ENCODE measurements around the gene EPS8. TPM values are rescaled to one million over a fixed set of nuclear protein-coding genes. Genes with fewer than 3 reads are reported as not detected.

Gene EPS8
- total RNA-seq, 2 experiments from 2014 or later = 1.4 to 2.1 TPM

GRCh38 chr12:15787778-15788177 lies 1.4 kb downstream of the EPS8 start:
- no peaks in the 10 kb centered on the region for H3K36me3 Mint-ChIP-seq
- peaks cover 72% of the 10 kb centered on the region for H3K27me3 Mint-ChIP-seq
- no peak overlapping the region for H3K27ac Mint-ChIP-seq
- no peaks in the 10 kb centered on the region for H3K9me3 Mint-ChIP-seq (ENCODE audit: low read depth)
- peaks cover 17% of the 10 kb centered on the region for H3K4me1 Mint-ChIP-seq
- ATAC-seq = no peak
- no peak overlapping the region for H3K4me3 Mint-ChIP-seq
- CTCF ChIA-PET = interaction anchor here (0.9 to 1.9 kb wide), 3 partner anchors 9 to 197 kb away, joined by 3 to 5 read pairs (median 4); no protein-coding TSS in a partner anchor
- no peak for DNase-seq

- CTCF ChIA-PET = interaction anchor here (0.6 kb wide), 1 partner anchor 71 kb away, joined by 3 read pairs; no protein-coding TSS in a partner anchor
- DNase-seq (no peak), ATAC-seq (no peak)
- Mint-ChIP-seq H3K27ac (no peak overlapping the region), H3K27me3 (peaks cover 62% of the 10 kb centered on the region), H3K36me3 (no peaks in the 10 kb centered on the region), H3K4me1 (peaks cover 17% of the 10 kb centered on the region), H3K9me3 (ENCODE audit: low read depth) (no peaks in the 10 kb centered on the region), H3K4me3 (no peak overlapping the region)
Measured at GRCh38 chr12:15786772-15787171, 2.4 kb downstream of the EPS8 start.

DNA sequence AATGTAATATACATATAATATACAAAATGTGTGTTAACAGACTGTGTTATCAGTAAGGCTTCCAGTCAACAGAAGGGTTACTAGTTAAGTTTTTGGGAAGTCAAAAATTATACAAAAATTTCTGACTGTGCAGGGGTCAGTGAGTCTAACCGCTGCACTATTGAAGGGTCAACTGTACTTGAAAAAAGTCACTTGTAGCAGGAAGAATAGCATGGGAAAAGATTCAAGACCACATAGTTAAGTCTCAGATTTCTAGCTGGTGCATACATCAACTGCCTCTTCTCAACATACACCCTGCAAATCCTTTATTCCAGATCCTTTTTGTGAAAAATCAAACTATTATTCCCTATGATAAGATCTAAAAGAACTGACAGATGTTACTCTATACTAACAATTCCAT lies 5.9 kb downstream of the EPS8 start:
- CTCF ChIA-PET = no interaction called here
- Mint-ChIP-seq H3K9me3 (ENCODE audit: low read depth) (no peaks in the 10 kb centered on the region), H3K27ac (no peak overlapping the region), H3K4me1 (peaks cover 7% of the 10 kb centered on the region), H3K27me3 (peaks cover 52% of the 10 kb centered on the region), H3K36me3 (no peaks in the 10 kb centered on the region), H3K4me3 (no peak overlapping the region)
- DNase-seq = no peak
- no peak for ATAC-seq

- Mint-ChIP-seq H3K27me3 (peaks cover 48% of the 10 kb centered on the region), H3K36me3 (no peaks in the 10 kb centered on the region)
- CTCF ChIA-PET = interaction anchor here (2.2 kb wide), 1 partner anchor 10 kb away, joined by 5 read pairs; no protein-coding TSS in a partner anchor
Measured at GRCh38 chr12:15782667-15783066, 6.5 kb downstream of the EPS8 start.

DNA sequence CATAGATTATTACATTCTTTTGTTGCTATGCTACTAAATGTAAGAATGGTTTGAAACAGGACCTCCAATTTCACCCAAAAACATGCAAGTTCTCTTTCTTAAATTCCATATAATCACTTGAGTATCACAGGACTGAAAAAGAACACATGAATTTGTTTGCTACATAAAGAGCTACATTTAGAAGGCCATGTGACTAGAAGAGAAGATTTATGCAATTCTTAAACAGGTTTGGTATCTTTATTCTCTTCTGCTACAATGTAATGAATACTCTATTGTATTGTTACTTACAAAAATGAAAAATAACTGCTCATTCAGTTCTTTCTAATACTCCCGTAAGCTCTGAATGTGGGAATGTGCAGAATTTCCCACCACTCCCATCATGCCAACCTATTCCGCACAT lies 9.3 kb downstream of the EPS8 start:
- CTCF ChIA-PET = no interaction called here
- no peak overlapping the region for H3K27ac Mint-ChIP-seq
- ATAC-seq (no peak), DNase-seq (no peak)
- H3K27me3 Mint-ChIP-seq = peaks cover 34% of the 10 kb centered on the region
- no peaks in the 10 kb centered on the region for H3K4me1 Mint-ChIP-seq
- H3K9me3 Mint-ChIP-seq (ENCODE audit: low read depth) = no peaks in the 10 kb centered on the region
- H3K4me3 Mint-ChIP-seq = no peak overlapping the region
- H3K36me3 Mint-ChIP-seq = no peaks in the 10 kb centered on the region

More at GRCh38 chr12:15782667-15783066, 6.5 kb downstream of the EPS8 start:
- peaks cover under 1% of the 10 kb centered on the region for H3K4me1 Mint-ChIP-seq
- no peak overlapping the region for H3K4me3 Mint-ChIP-seq
- H3K9me3 Mint-ChIP-seq (ENCODE audit: low read depth) = no peaks in the 10 kb centered on the region
- ATAC-seq (no peak), DNase-seq (no peak)
- no peak overlapping the region for H3K27ac Mint-ChIP-seq

- DNase-seq = no peak
- Mint-ChIP-seq H3K9me3 (ENCODE audit: low read depth) (no peaks in the 10 kb centered on the region), H3K27ac (no peak overlapping the region), H3K4me1 (no peaks in the 10 kb centered on the region), H3K27me3 (peaks cover 25% of the 10 kb centered on the region), H3K4me3 (no peak overlapping the region), H3K36me3 (no peaks in the 10 kb centered on the region)
- no peak for ATAC-seq
- CTCF ChIA-PET = interaction anchor here (1.2 to 1.8 kb wide), 2 partner anchors 11 to 78 kb away, joined by 3 to 5 read pairs; partner anchors contain the start of gene EPS8
Measured at GRCh38 chr12:15778126-15778525, 11.1 kb downstream of the EPS8 start.

- no peak overlapping the region for H3K27ac Mint-ChIP-seq
- no peaks in the 10 kb centered on the region for H3K9me3 Mint-ChIP-seq (ENCODE audit: low read depth)
- no peak for DNase-seq
- no peaks in the 10 kb centered on the region for H3K36me3 Mint-ChIP-seq
- peaks cover 25% of the 10 kb centered on the region for H3K27me3 Mint-ChIP-seq
- no peak for ATAC-seq
- CTCF ChIA-PET = interaction anchor here (1.8 kb wide), 1 partner anchor 11 kb away, joined by 5 read pairs; the partner anchor contains the start of gene EPS8
- H3K4me1 Mint-ChIP-seq = no peaks in the 10 kb centered on the region
- no peak overlapping the region for H3K4me3 Mint-ChIP-seq
Measured at GRCh38 chr12:15777355-15778012, 11.7 kb downstream of the EPS8 start.

DNA sequence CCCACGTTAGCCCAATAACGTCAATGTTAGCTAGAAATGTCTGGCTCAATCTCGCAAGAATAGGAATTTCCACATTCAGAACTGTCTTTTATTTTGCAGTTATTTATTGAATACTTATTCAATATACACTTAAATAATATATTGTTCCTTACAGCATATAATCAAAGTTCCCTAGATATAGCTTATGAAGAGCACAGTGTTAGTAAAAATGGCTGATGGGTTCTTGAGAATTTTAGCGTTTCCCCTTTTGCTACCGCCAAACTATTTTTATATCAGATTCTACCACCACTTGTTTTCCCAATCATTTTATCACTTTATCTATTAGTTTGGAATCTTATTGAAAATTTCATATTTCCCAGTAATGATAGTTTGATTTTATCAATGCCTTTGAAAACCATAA lies 12.7 kb downstream of the EPS8 start:
- ATAC-seq = no peak
- no peaks in the 10 kb centered on the region for H3K36me3 Mint-ChIP-seq

DNA sequence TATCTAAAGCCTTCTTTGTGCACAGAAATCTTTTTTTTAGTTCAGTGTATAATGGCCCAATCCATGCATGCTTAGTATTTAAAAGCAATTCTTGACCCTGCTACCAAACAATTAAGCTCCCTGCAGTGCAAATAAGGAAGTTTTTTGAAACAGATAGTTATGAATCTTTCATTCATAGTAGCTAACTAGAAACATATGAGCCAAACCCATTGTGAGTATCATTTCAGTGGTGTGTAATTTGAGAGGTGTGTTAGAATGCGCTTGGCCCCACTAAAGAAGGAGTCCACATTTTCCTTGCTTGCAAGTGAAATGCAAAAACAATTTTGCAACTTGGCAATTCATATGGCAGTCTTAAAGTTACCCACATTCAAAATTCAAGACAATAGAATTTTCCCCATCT lies 14.4 kb downstream of the EPS8 start:
- Mint-ChIP-seq H3K4me1 (no peaks in the 10 kb centered on the region), H3K27me3 (peaks cover 21% of the 10 kb centered on the region), H3K36me3 (no peaks in the 10 kb centered on the region), H3K9me3 (ENCODE audit: low read depth) (no peaks in the 10 kb centered on the region), H3K27ac (no peak overlapping the region), H3K4me3 (no peak overlapping the region)
- CTCF ChIA-PET = no interaction called here
- no peak for DNase-seq
- ATAC-seq = no peak

More for the DNA sequence above, 12.7 kb downstream of the EPS8 start:
- no peaks in the 10 kb centered on the region for H3K4me1 Mint-ChIP-seq
- no peak for DNase-seq
- H3K4me3 Mint-ChIP-seq = no peak overlapping the region
- peaks cover 25% of the 10 kb centered on the region for H3K27me3 Mint-ChIP-seq
- H3K9me3 Mint-ChIP-seq (ENCODE audit: low read depth) = no peaks in the 10 kb centered on the region
- CTCF ChIA-PET = no interaction called here
- no peak overlapping the region for H3K27ac Mint-ChIP-seq

DNA sequence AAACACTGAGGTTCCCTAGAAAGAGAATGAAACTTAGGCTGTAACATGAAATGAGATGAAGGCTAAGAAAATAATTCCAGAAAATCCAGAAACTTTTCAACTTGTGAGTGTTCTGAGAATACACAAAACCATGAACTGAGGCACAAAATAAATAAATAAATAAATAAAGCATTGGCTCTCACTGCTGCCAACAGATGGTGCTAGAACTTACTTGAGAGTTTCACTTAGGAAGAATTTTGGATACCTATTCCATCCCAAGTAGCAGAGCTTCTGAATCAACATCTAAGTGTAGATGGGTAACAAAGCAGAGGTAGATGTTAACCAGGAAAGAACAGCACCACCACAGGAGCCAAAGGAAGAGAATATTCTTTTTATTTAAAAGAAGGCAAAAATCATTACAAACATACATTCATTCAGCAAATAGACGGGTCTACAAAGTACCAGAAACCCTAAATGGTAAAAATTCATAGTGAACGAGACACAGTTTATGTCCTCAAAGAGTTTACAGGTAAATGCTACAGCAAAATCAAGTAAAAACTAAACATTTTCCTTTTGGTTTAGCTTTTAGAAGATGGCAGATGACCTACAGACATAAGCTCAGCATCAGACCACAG lies 16.7 kb downstream of the EPS8 start:
- H3K4me3 Mint-ChIP-seq = no peak overlapping the region
- ATAC-seq (no peak), DNase-seq (no peak)
- no peak overlapping the region for H3K27ac Mint-ChIP-seq
- H3K36me3 Mint-ChIP-seq = no peaks in the 10 kb centered on the region
- no peaks in the 10 kb centered on the region for H3K9me3 Mint-ChIP-seq (ENCODE audit: low read depth)
- H3K4me1 Mint-ChIP-seq = peaks cover under 1% of the 10 kb centered on the region
- H3K27me3 Mint-ChIP-seq = peaks cover 10% of the 10 kb centered on the region
- CTCF ChIA-PET = interaction anchor here (0.9 to 1.9 kb wide), 4 partner anchors 9 to 182 kb away, joined by 3 to 5 read pairs (median 4); partner anchors contain the start of gene EPS8

- CTCF ChIA-PET = interaction anchor here (0.8 to 1.0 kb wide), 2 partner anchors 88 to 196 kb away, joined by 3 to 4 read pairs; no protein-coding TSS in a partner anchor
- DNase-seq (no peak), ATAC-seq (no peak)
- H3K4me1 Mint-ChIP-seq = peaks cover 5% of the 10 kb centered on the region
- H3K9me3 Mint-ChIP-seq (ENCODE audit: low read depth) = no peaks in the 10 kb centered on the region
- H3K27me3 Mint-ChIP-seq = peaks cover 2% of the 10 kb centered on the region
- no peak overlapping the region for H3K4me3 Mint-ChIP-seq
- no peak overlapping the region for H3K27ac Mint-ChIP-seq
- H3K36me3 Mint-ChIP-seq = no peaks in the 10 kb centered on the region
Measured at GRCh38 chr12:15770581-15770980, 18.6 kb downstream of the EPS8 start.

- Mint-ChIP-seq H3K36me3 (no peaks in the 10 kb centered on the region), H3K27ac (no peak overlapping the region), H3K27me3 (peaks cover 2% of the 10 kb centered on the region), H3K9me3 (ENCODE audit: low read depth) (no peaks in the 10 kb centered on the region), H3K4me3 (no peak overlapping the region), H3K4me1 (peaks cover 5% of the 10 kb centered on the region)
- no peak for DNase-seq
- CTCF ChIA-PET = interaction anchor here (0.7 to 1.0 kb wide), 3 partner anchors 24 to 196 kb away, joined by 3 to 4 read pairs (median 3); no protein-coding TSS in a partner anchor
- ATAC-seq = no peak
Measured at GRCh38 chr12:15770021-15770420, 19.2 kb downstream of the EPS8 start.

DNA sequence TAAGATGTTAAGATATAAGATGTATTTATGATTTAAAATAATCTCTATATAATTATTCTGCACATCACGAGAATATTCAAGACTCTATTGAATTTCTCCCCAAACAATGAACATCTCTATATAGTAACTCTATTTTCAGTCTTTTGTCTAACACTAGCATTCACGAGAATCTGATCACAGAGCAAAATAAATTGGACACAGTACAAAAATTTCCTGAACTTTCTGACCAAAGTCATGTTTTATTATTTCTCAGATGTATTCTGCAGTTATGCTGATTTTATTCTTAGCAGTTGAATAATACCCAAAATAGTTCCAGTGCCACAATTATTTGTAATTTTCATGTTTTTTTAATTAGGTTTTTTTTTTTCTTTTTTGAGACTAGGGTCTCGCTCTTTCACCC lies 19.6 kb downstream of the EPS8 start:
- no peak overlapping the region for H3K27ac Mint-ChIP-seq
- H3K4me3 Mint-ChIP-seq = no peak overlapping the region
- H3K27me3 Mint-ChIP-seq = peaks cover 2% of the 10 kb centered on the region
- DNase-seq = no peak
- H3K36me3 Mint-ChIP-seq = no peaks in the 10 kb centered on the region
- ATAC-seq = no peak
- H3K4me1 Mint-ChIP-seq = peaks cover 5% of the 10 kb centered on the region
- CTCF ChIA-PET = interaction anchor here (0.7 kb wide), 1 partner anchor 25 kb away, joined by 3 read pairs; no protein-coding TSS in a partner anchor
- no peaks in the 10 kb centered on the region for H3K9me3 Mint-ChIP-seq (ENCODE audit: low read depth)

GRCh38 chr12:15767301-15767700 lies 21.9 kb downstream of the EPS8 start:
- Mint-ChIP-seq H3K27me3 (peaks cover 2% of the 10 kb centered on the region), H3K9me3 (ENCODE audit: low read depth) (no peaks in the 10 kb centered on the region), H3K36me3 (no peaks in the 10 kb centered on the region), H3K4me1 (peaks cover 5% of the 10 kb centered on the region), H3K4me3 (no peak overlapping the region), H3K27ac (no peak overlapping the region)
- no peak for DNase-seq
- ATAC-seq = no peak
- CTCF ChIA-PET = no interaction called here

All from activated CD8-positive, alpha-beta memory T cell treated with anti-CD3 and anti-CD28 coated beads, Interleukin-2, amount 10 ng/mL, durations not matched to agents 7 days and 5 days (primary cell).